ENCODE results near the gene IGIP.

DNA sequence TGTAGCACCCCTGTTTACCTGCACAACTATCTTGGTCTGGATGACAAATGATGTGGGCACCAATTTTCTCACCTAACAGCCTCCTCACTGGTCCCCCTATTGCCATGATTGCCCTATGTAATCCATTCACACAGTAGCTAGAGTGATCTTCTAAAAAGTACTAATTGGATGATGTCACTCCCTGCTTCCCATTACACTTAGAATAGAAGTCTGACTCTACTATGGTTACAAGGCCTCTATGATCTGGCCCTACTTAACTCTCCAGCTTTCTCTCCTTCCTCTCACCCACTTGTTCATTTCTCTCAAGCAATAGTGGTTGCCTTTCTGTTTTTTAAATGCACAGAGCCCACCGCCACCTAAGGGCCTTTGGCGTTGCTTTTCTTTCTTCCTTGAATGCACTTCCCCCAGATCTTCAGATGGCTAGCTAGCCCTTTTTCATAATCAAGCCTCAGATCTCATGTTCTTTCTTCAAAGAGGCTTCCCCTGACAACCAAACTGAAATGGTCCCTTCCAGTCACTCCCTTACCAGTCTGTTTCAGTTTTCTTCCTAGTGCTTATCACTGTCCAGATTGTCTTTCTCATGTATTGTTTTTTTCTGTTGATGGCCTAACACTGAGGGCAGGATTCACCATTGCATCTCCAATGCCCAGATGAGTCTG lies 8.7 kb downstream of the IGIP start:
- TF ChIP-seq, protein P1, sequence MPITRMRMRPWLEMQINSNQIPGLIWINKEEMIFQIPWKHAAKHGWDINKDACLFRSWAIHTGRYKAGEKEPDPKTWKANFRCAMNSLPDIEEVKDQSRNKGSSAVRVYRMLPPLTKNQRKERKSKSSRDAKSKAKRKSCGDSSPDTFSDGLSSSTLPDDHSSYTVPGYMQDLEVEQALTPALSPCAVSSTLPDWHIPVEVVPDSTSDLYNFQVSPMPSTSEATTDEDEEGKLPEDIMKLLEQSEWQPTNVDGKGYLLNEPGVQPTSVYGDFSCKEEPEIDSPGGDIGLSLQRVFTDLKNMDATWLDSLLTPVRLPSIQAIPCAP (CRISPR knock-in tag; IDR thresholded peaks at IDR 0.05): no peak
- TF ChIP-seq, protein P2, sequence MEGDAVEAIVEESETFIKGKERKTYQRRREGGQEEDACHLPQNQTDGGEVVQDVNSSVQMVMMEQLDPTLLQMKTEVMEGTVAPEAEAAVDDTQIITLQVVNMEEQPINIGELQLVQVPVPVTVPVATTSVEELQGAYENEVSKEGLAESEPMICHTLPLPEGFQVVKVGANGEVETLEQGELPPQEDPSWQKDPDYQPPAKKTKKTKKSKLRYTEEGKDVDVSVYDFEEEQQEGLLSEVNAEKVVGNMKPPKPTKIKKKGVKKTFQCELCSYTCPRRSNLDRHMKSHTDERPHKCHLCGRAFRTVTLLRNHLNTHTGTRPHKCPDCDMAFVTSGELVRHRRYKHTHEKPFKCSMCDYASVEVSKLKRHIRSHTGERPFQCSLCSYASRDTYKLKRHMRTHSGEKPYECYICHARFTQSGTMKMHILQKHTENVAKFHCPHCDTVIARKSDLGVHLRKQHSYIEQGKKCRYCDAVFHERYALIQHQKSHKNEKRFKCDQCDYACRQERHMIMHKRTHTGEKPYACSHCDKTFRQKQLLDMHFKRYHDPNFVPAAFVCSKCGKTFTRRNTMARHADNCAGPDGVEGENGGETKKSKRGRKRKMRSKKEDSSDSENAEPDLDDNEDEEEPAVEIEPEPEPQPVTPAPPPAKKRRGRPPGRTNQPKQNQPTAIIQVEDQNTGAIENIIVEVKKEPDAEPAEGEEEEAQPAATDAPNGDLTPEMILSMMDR (IDR thresholded peaks at IDR 0.05): no peak
- TF ChIP-seq, protein P3, sequence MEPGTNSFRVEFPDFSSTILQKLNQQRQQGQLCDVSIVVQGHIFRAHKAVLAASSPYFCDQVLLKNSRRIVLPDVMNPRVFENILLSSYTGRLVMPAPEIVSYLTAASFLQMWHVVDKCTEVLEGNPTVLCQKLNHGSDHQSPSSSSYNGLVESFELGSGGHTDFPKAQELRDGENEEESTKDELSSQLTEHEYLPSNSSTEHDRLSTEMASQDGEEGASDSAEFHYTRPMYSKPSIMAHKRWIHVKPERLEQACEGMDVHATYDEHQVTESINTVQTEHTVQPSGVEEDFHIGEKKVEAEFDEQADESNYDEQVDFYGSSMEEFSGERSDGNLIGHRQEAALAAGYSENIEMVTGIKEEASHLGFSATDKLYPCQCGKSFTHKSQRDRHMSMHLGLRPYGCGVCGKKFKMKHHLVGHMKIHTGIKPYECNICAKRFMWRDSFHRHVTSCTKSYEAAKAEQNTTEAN (CRISPR knock-in tag; IDR thresholded peaks at IDR 0.05): no peak

Measured in WTC11 (cell line).